B cell (primary cell): ENCODE results near the gene PCGF1. TPM values are rescaled to one million over a fixed set of nuclear protein-coding genes. Genes with fewer than 3 reads are reported as not detected.

Source experiments
- ATAC-seq: fragments of 200-7000 bp; cut with Tn5 transposase; one replicate; pipeline ENCODE4 v1.10.0; 2021; ENCODE audit warnings: low read depth, mild to moderate bottlenecking, moderate number of reproducible peaks, moderate library complexity
- CTCF ChIA-PET: fragments of 350-600 bp; sonication (Branson Sonifier 250); formaldehyde crosslinking; loops from one replicate; lab custom pipeline; 2021; ENCODE audit warnings: antibody characterized with exemption, inconsistent platforms; lab: Charles Lee
- POLR2A ChIA-PET: fragments of 350-600 bp; sonication (Branson Sonifier 250); formaldehyde crosslinking; loops from one replicate; lab custom pipeline; 2021; ENCODE audit warnings: antibody characterized with exemption; lab: Charles Lee
- DNase-seq: peaks from one replicate; pipeline ENCODE4 v3.0.0; 2013
- H2AFZ ChIP-seq: 2 replicates; pipeline ENCODE4 v1.6.1; 2012; ENCODE audit warnings: mild to moderate bottlenecking, low read depth, low read length; ENCODE audit not compliant: insufficient read depth, poor library complexity, severe bottlenecking
- H3K27ac ChIP-seq, 2 donors: 1 replicate in 1 of 2; 2 replicates in 1 of 2; pipeline ENCODE4 v1.5.1; 2012 to 2013; ENCODE audit warnings: low read length in 2 of 2, mild to moderate bottlenecking in 2 of 2, moderate library complexity in 1 of 2
- H3K27me3 ChIP-seq, 4 experiments: fragments of 200-600 bp in 1 of 4; sonication (generic) in 1 of 4; replicated peaks in 1 of 4; 1 replicate in 2 of 4; 2 replicates in 2 of 4; pipeline versions ENCODE4 v1.6.1 to v1.7.0; 2013 to 2016; ENCODE audit warnings: low read length in 3 of 4, mild to moderate bottlenecking in 2 of 4, mixed read lengths in 1 of 4, moderate library complexity in 1 of 4; ENCODE audit not compliant: insufficient read depth in 4 of 4, control insufficient read depth in 3 of 4; ENCODE audit errors: control extremely low read depth in 1 of 4
- H3K36me3 ChIP-seq, 2 experiments: replicated peaks in 1 of 2; 1 replicate in 1 of 2; 2 replicates in 1 of 2; pipeline versions ENCODE4 v1.6.1 to v1.7.1; 2013; ENCODE audit warnings: low read length in 1 of 2; ENCODE audit not compliant: insufficient read depth in 2 of 2, control insufficient read depth in 1 of 2; ENCODE audit errors: control extremely low read depth in 1 of 2, extremely low read depth in 1 of 2
- H3K4me1 ChIP-seq, 2 donors: fragments of 200-600 bp in 1 of 2; sonication (generic) in 1 of 2; 1 replicate in 1 of 2; 2 replicates in 1 of 2; pipeline versions ENCODE4 v1.5.1 to v1.6.1; 2013 to 2017; ENCODE audit warnings: low read length in 2 of 2; ENCODE audit not compliant: control insufficient read depth in 2 of 2, insufficient read depth in 2 of 2
- H3K4me2 ChIP-seq: replicated peaks from 2 replicates; pipeline ENCODE3; 2012; ENCODE audit warnings: mild to moderate bottlenecking, low read depth, low read length; ENCODE audit not compliant: poor library complexity, severe bottlenecking
- H3K4me3 ChIP-seq, 5 experiments: fragments of 200-600 bp in 1 of 5; sonication (generic) in 1 of 5; 1 replicate in 3 of 5; 2 replicates in 2 of 5; pipeline versions ENCODE4 v1.5.1 to v1.7.0; 2011 to 2016; ENCODE audit warnings: low read length in 4 of 5, mild to moderate bottlenecking in 4 of 5, low read depth in 2 of 5, control low read depth in 1 of 5, moderate library complexity in 1 of 5; ENCODE audit not compliant: insufficient read depth in 1 of 5; ENCODE audit errors: control extremely low read depth in 1 of 5, extremely low read depth in 1 of 5
- H3K79me2 ChIP-seq: fragments of 200-600 bp; sonication (generic); one replicate; pipeline ENCODE4 v1.6.0; 2016; ENCODE audit warnings: low read length; ENCODE audit not compliant: control insufficient read depth, insufficient read depth
- H3K9ac ChIP-seq: fragments of 200-600 bp; sonication (generic); 2 replicates; pipeline ENCODE4 v1.6.1; 2017; ENCODE audit warnings: mild to moderate bottlenecking, low read length, moderate library complexity
- H3K9me3 ChIP-seq, 3 donors: one replicate each; pipeline versions ENCODE4 v1.6.1 to v1.7.1; 2013; ENCODE audit warnings: low read length in 2 of 3; ENCODE audit not compliant: control insufficient read depth in 2 of 3, insufficient read depth in 1 of 3; ENCODE audit errors: control extremely low read depth in 1 of 3
- H4K20me1 ChIP-seq: 2 replicates; pipeline ENCODE4 v1.6.0; 2012; ENCODE audit warnings: mild to moderate bottlenecking, low read length; ENCODE audit not compliant: insufficient read depth, control insufficient read depth, poor library complexity, severe bottlenecking
- H3K27ac Mint-ChIP-seq: one replicate; pipeline ENCODE4 v1.8.0; 2021; ENCODE audit warnings: mixed read lengths
- H3K27me3 Mint-ChIP-seq: one replicate; pipeline ENCODE4 v1.8.0; 2021; ENCODE audit warnings: mixed read lengths
- H3K4me1 Mint-ChIP-seq: one replicate; pipeline ENCODE4 v1.8.0; 2021; ENCODE audit warnings: mixed read lengths
- H3K4me3 Mint-ChIP-seq: one replicate; pipeline ENCODE4 v1.8.0; 2021; ENCODE audit warnings: mixed read lengths
- H3K9me3 Mint-ChIP-seq: one replicate; pipeline ENCODE4 v1.8.0; 2022; ENCODE audit warnings: mixed read lengths; ENCODE audit not compliant: insufficient read depth
- CTCF ChIP-seq: fragments of 200-600 bp; IDR thresholded peaks from one replicate; pipeline ENCODE4 v1.8.0; 2022; ENCODE audit warnings: antibody characterized with exemption, mild to moderate bottlenecking
- EZH2 ChIP-seq: IDR thresholded peaks from 2 replicates; pipeline ENCODE4 v1.6.1; 2012; ENCODE audit warnings: borderline replicate concordance, low read depth, mild to moderate bottlenecking, moderate library complexity, low read length; ENCODE audit not compliant: insufficient read depth, poor library complexity, severe bottlenecking
- WGBS: methylation state at CpG from one replicate; pipeline ENCODE4 v1.1.5; 2013; ENCODE audit warnings: missing lambda C conversion rate; ENCODE audit not compliant: insufficient coverage; 5-methylcytosine and 5-hydroxymethylcytosine counted together
- intact Hi-C: fragments of 100-400 bp; cut with micrococcal nuclease; formaldehyde crosslinking; loops from one replicate; pipeline ENCODE4 v1.10.0; 2022
- polyA plus RNA-seq: library from polyadenylated mRNA; depleted of rRNA; stranded (reverse); fragments of >200 nt; gene quantifications from 2 replicates; pipeline ENCODE4 v1.2.3, GENCODE V29; 2012
- total RNA-seq, 2 donors: library from RNA; stranded (reverse); fragments of 120-200 nt in 1 of 2; gene quantifications; 1 replicate in 1 of 2; 2 replicates in 1 of 2; pipeline versions ENCODE4 v1.2.3 to v1.2.4, GENCODE V29; 2013 to 2022

The PCGF1 gene
- total and polyA plus RNA-seq, 2 donors (not counting 1 experiment from before 2014, with no cell fraction given), result 21.9 to 40.1 TPM

- WGBS, result 100% methylated on average over 3 of the region's 3 CpGs
- ChIA-PET CTCF (interaction anchor here (1.9 to 2.9 kb wide), 2 partner anchors 10 to 94 kb away, joined by 5 to 8 read pairs; no protein-coding TSS in a partner anchor), POLR2A (no interaction called here)
- intact Hi-C loops, result no loop called here
- no peak overlapping the region for H3K27ac Mint-ChIP-seq
- H2AFZ ChIP-seq, result no peak overlapping the region
- peaks cover 11 to 12% of the 10 kb centered on the region in 2 donors for H3K4me1 ChIP-seq
- DNase-seq (no peak), ATAC-seq (no peak)
- no peak overlapping the region for H3K4me3 ChIP-seq
- H3K27ac ChIP-seq, result no peak overlapping the region
- no peak overlapping the region for H3K9ac ChIP-seq
- peaks cover 0 to 53% of the 10 kb centered on the region in 2 experiments for H3K36me3 ChIP-seq
- no peak overlapping the region for H3K4me2 ChIP-seq
- peaks cover 10% of the 10 kb centered on the region for H4K20me1 ChIP-seq
- H3K27me3 Mint-ChIP-seq, result peaks cover 10% of the 10 kb centered on the region
- peaks cover 11% of the 10 kb centered on the region for H3K4me1 Mint-ChIP-seq
- H3K79me2 ChIP-seq, result peaks cover 4% of the 10 kb centered on the region
- peaks cover 0 to 8% (median 0%) of the 10 kb centered on the region in 3 donors for H3K9me3 ChIP-seq
- no peak for TF ChIP-seq EZH2
- no peak for TF ChIP-seq CTCF
- no peak overlapping the region for H3K4me3 Mint-ChIP-seq
- H3K9me3 Mint-ChIP-seq, result no peaks in the 10 kb centered on the region
- peaks cover 0 to 16% (median 7%) of the 10 kb centered on the region in 4 experiments for H3K27me3 ChIP-seq
Observed at GRCh38 chr2:74493546-74493945, 13.9 kb downstream of the PCGF1 start.

GRCh38 chr2:74491648-74492544 is 15.6 kb downstream of the PCGF1 start:
- Histone ChIP-seq H3K4me1 (no peaks in the 10 kb centered on the region), H3K4me2 (no peak overlapping the region), H3K79me2 (peaks cover 9% of the 10 kb centered on the region), H3K9me3 (no peaks in the 10 kb centered on the region), H3K27ac (no peak overlapping the region), H3K36me3 (peaks cover 0 to 64% of the 10 kb centered on the region in 2 experiments), H4K20me1 (peaks cover 25% of the 10 kb centered on the region), H3K4me3 (no peak overlapping the region), H2AFZ (no peak overlapping the region), H3K27me3 (no peaks in the 10 kb centered on the region), H3K9ac (no peak overlapping the region)
- ChIA-PET CTCF (interaction anchor here (0.9 to 1.9 kb wide), 2 partner anchors 12 to 94 kb away, joined by 3 to 5 read pairs; no protein-coding TSS in a partner anchor), POLR2A (interaction anchor here (0.6 kb wide), 1 partner anchor 90 kb away, joined by 9 read pairs; no protein-coding TSS in a partner anchor)
- no peak overlapping the region for H3K4me3 Mint-ChIP-seq
- ATAC-seq, result no peak
- intact Hi-C loops, result no loop called here
- no peaks in the 10 kb centered on the region for H3K9me3 Mint-ChIP-seq
- no peak overlapping the region for H3K27ac Mint-ChIP-seq
- WGBS, result 97% methylated on average over 11 of the region's 12 CpGs
- TF ChIP-seq EZH2 (no peak), CTCF (no peak)
- H3K4me1 Mint-ChIP-seq, result no peaks in the 10 kb centered on the region
- DNase-seq, result no peak
- no peaks in the 10 kb centered on the region for H3K27me3 Mint-ChIP-seq
